H54 (cell line): ENCODE measurements around the gene FCN3.
"Not testable (repeated sequence)": the region's sequence is repeated elsewhere in the genome, so short reads cannot be mapped to it uniquely, and the experiment has no call there.

Source experiments
- DNase-seq: peaks from one replicate; pipeline ENCODE4 v3.0.0; 2011; ENCODE audit warnings: low spot score, mixed read lengths; ENCODE audit not compliant: insufficient read length
- FAIRE-seq: peaks from 3 replicates; lab custom pipeline; 2011; peaks lifted over from hg19 to GRCh38; lab: Jason Lieb, UNC
- POLR2A ChIP-seq: IDR thresholded peaks from 2 replicates; pipeline ENCODE4 v1.6.1; 2011; ENCODE audit warnings: low read depth, mild to moderate bottlenecking, low read length

Gene FCN3

DNA sequence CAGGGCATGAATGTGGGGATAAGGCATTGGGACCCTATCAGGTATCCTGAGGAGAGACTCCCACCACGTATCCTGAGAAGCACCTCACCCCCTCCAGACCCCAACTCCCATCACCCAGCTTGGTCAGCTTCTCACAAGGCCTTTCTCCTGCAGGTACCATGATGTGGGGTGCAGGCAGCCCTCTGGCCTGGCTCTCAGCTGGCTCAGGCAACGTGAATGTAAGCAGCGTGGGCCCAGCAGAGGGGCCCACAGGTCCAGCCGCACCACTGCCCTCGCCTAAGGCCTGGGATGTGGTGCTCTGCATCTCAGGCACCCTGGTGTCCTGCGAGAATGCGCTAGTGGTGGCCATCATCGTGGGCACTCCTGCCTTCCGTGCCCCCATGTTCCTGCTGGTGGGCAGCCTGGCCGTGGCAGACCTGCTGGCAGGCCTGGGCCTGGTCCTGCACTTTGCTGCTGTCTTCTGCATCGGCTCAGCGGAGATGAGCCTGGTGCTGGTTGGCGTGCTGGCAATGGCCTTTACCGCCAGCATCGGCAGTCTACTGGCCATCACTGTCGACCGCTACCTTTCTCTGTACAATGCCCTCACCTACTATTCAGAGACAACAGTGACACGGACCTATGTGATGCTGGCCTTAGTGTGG is 19.1 kb upstream of the FCN3 start:
- TF ChIP-seq POLR2A = no peak
- no peak for DNase-seq
- no peak for FAIRE-seq

DNA sequence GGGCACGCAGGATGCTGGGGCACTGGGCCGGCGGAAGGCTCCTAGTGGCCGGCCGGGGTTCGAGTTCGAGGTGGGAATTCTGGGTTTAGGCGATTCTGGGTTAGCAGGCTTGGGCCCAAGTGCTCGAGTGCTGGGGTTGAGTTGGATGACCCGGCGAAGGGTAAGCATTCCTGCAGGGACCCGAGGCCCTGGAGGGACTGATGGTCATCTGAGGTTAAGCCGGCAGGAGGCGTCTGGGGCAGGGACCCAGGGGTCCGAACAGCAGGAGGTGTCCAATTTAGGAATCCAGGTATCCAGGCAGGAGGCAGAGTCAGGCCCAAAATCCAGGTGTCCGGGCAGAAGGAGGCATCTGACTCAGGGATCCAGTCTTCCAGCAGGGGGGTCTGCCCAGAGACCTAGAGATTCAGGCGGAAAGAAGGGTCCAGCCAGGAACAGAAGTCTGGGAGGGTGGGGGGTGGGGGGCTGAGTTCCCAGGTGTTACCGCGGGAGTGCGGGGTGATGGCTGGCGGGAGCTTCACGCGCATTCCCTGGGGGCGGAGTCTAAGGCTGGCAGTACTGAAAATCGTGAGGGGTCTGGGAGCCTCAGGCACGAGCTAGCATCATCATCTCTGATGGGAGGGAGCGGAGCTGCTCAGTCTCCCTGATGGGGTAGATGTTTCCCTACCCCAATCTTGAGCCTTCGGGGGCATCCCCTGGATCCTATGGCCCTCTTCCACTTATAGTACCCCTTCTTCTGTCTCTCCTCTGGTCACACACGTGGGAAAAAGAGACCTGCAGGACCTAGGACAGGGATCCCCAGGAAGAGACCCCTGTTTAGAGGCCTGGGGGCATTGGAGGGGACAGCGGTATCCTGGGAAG is 18.4 kb upstream of the FCN3 start:
- no peak for TF ChIP-seq POLR2A
- FAIRE-seq (no peak), DNase-seq (no peak)

DNA sequence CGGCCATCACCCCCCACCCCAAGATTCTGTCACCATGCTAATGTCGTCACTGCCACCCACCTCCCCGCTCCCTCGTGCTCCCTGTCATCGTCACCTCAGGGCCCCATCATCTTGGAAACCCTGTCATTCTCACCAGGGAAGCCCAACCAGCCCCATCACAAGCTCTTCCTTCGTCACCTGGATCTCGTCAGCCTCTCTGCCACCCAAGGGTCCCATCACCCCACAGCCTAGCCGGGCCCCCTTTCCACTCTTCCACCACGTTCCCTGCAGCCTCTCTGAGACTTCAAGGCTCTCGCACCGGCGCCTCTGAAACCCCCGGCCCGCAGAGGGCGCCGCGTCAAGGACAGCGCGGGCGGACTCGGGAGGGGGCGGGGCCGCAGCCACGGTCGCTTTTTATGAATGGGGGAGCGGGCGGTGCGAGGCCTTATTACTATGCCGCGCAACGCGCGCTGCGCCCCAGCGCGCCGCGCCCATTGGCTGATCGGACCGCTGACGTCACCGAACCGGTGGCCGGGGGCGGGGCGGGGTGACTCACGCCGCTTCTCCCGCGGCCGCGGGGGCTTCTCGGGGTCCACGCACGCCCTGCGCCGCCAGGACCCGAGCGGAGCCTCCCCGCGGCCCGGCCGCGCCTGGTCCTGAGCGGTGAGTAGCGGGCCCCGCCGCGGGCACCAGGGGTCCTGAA is 17.6 kb upstream of the FCN3 start, which contains the start of gene GPR3:
GPR3 (plus strand) TSS at position 527 of the 682 bp plus-strand sequence. CDS start 1,177 bp downstream, outside the sequence.
- DNase-seq (peak; percentile 87), FAIRE-seq (no peak)
- 0 out of 2 replicates have a peak, but pooled peaks have one; percentile 16 for TF ChIP-seq POLR2A

DNA sequence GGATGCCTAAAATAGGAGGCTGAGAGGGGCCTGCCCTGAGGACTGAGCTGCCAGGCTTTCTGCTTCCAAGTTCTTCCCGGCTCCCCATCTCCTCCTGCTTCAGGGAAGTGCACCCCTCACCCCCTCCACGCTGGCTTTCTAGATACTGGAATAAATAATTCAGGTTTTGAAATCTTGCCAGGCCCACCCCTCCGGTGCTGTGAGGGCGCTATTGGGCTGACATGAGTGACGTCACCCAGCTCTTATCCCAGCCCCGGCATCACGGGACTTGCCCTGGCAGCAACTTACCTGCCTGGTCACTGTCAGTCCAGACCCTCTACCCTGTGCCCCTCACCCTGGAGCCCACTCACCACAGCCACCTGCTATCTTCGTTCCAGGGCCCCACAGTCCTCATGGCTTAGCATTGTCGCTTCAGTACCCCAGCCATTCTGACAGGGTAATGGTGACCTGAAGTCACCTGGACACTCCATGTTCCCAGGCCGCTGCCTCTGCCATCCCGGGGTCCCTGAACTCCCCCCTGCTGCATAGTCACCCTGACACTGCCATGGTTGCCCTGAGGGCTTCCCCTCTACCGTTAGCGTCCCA is 17.0 kb upstream of the FCN3 start:
- FAIRE-seq (no peak), DNase-seq (peak; percentile 43)
- no peak for TF ChIP-seq POLR2A

DNA sequence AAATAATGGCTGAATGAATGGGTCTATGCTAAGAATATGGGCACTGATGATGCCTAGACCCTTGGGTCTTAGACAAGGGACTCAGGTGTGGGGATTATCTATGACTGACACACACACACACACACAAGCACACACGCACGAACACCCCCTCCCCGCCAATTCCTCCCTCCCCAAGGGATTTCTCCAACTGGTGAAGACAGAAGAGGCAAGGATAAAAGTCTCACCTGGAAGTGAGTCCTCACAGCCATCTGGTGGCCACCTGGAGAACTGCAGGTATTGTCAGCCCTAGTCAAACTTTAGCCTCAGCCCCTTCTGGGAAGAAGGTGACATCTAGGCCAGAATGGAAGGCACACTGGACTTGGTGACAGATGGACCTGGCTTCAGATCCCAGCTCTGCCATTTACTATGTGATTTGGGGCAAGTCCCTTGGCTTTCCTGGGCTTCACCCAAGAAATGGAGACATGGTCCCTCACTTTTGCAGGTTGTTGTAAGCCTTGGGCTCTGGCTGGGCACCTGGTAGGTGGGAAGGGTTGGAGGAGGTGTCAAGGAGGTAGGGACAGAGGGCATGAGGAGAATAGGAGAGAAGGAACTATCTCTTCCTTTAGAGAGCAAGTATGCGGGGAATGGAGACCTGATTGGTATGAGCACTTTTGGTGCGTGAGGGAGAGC is 13.8 kb upstream of the FCN3 start:
- TF ChIP-seq POLR2A = no peak
- no peak for DNase-seq
- no peak for FAIRE-seq

DNA sequence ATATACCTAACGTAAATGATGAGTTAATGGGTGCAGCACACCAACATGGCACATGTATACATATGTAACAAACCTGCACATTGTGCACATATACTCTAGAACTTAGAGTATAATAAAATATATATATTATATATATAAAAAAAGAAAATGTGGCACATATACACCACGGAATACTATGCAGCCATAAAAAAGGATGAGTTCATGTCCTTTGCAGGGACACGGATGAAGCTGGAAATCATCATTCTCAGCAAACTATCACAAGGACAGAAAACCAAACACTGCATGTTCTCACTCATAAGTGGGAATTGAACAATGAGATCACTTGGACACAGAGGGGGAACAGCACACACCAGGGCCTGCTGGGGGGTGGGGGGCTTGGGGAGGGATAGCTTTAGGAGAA is 10.2 kb upstream of the FCN3 start:
- not testable (repeated sequence) for FAIRE-seq, DNase-seq

DNA sequence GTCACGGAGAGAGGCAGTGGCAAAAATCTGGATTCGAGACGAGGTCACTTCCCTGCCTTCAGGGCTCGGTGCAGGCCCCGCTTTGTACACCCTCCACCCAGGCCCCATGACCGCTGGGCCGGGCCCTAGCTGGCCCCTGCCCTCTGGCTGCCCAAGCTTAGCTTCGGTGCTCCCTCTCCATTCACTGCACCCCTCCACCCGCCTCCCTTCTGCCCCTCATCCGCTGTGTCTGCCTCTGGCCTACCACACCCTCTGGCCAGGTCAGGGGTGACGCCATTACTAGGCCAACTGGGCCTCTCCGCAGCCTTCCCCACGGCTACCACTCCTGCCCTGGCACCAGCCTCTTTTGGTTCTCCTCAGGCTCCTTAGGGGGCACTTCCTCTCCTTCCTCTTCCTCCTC is 9.0 kb upstream of the FCN3 start:
- TF ChIP-seq POLR2A = no peak
- DNase-seq (no peak), FAIRE-seq (no peak)

DNA sequence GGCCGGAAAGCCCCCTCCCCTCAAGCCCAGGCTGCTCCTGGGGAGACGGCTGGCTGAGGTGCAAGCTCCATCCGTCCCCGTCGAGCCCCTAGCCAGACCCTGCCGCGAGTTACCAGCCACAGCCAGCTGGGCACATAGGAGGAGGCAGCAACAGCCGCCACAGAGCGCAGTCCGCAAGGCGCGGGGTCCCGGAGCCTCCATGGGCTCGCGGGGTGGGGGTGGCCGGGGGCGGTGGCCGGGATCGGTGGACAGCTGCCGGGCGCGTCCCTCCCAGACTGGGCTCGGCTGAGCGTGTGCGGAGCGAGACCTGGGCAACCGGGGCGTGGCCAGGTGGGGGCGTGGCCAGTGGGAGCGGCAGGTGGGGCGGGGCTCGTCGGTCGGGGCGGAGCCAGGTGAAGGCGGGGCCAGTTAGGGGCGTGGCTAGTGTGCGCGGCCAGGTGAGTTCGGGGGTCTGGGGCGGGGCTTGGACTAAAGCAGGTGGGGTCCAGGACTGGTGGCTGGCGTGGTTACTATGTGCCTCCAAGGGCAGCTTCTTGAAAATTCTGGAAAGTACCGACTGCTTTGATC is 8.5 kb upstream of the FCN3 start, which contains the start of gene CD164L2:
CD164L2 (minus strand) TSS at position 295 of the 567 bp plus-strand sequence; CDS start at position 201, 94 bp downstream.
- FAIRE-seq (no peak), DNase-seq (no peak)
- no peak for TF ChIP-seq POLR2A

DNA sequence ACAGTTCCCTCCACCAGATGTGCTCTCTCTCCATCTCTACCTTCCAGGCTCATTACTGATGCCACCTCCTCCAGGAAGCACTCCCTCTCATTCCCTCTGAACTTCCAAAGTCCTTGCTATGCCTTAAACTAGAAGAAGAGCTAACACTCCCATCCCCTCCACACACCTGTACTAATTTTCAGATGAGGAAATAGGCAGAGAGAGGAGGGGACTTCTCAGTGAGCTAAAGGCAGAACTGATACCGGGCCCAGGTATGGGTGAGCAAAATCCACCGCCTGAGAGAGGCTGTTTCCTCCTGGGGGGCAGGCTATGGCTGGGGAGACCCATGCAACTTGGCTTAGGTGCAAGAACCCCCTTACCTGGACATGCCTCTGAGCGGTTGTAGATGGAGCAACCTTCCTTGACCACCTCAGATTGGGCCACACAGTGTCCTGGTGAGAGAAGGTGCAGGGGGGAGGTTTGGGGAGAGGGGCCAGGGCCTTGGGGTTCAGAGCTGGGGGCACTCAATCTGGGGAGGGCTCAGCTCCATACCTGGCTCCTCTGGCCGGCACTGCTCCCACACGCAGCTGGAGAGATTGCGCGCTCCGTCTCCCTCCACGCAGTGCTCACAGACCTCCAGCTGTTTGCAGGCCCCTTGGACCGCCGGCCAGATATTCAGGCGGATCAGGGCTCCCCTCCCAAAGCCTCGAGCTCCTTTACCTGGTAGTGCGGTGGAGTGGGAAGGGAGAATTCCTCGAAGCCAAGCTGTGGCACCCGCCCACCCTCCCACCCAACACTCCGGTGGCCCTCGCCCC is 7.5 kb upstream of the FCN3 start:
- FAIRE-seq (no peak), DNase-seq (no peak)
- no peak for TF ChIP-seq POLR2A

DNA sequence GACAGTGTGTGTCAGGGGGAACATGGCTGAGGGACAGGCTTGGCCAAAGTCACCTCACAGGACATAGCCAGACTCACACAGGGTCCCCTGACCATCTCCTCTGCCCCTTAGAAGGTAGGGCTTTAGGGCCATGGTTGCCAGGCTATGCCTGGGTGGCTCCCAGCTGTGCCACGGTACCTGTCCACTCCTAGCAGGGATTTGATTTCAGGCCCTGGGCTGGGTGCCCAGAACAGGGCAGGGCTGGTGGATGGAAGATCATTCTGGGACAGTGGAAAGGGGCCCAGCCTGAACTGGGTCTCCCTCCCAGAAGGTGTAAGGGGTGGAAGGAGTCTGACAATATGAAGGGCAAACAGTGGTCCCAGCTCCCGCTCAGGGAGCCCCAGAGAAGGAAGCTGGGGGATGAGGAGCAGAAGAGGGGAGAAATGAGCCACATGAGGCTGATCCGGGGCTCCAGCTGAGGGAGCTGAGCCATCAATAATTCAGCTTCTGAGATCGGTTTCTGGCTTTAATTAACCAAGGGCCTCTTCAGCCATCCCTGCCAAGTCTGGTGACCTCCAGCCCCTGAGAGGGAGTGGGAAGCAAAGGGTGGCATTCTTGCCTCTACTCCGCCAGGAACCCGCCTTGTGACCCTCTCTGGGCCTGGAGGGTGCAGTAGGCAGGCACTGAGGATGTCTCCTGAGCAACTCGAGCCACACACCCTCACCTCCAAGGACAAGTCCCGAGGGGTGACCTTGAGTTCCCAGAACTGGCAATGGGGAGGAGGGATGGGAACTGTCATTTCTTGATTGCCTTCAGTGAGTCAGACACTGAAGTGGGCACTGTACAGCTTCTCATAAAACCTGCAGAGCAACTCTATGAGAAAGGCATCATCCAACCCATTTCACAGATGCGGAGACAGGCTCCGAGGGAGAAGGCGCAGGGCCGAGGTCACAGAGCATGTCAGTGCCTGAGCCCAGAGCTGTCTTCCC is 6.4 kb upstream of the FCN3 start:
- DNase-seq = no peak
- no peak for TF ChIP-seq POLR2A
- FAIRE-seq = no peak

DNA sequence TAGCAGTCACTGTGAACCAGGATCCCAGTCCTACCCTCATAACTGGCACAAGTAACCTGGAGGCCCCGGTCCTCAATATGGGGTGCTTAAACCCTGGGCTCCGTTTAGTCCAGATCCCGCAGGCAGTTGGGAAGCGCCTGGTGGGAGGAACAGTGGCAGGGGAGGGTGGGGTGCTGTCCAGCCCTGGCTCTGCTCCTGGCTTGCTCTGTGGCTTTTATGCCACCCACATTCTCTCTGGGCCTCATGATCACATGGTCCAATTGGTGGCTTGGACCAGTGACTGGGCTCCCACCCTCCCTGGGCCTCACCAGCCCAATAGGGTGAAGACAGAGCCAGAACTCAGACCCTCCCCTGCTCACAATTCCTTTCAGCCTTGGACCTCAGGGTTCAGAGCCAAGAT is 5.6 kb upstream of the FCN3 start:
- FAIRE-seq = no peak
- no peak for DNase-seq
- no peak for TF ChIP-seq POLR2A
